ENCODE results near the gene MRGPRG. TPM values are rescaled to one million over a fixed set of nuclear protein-coding genes. Genes with fewer than 3 reads are reported as not detected.

MRGPRG gene
- total and polyA plus RNA-seq, 9 donors, result not detected

DNA sequence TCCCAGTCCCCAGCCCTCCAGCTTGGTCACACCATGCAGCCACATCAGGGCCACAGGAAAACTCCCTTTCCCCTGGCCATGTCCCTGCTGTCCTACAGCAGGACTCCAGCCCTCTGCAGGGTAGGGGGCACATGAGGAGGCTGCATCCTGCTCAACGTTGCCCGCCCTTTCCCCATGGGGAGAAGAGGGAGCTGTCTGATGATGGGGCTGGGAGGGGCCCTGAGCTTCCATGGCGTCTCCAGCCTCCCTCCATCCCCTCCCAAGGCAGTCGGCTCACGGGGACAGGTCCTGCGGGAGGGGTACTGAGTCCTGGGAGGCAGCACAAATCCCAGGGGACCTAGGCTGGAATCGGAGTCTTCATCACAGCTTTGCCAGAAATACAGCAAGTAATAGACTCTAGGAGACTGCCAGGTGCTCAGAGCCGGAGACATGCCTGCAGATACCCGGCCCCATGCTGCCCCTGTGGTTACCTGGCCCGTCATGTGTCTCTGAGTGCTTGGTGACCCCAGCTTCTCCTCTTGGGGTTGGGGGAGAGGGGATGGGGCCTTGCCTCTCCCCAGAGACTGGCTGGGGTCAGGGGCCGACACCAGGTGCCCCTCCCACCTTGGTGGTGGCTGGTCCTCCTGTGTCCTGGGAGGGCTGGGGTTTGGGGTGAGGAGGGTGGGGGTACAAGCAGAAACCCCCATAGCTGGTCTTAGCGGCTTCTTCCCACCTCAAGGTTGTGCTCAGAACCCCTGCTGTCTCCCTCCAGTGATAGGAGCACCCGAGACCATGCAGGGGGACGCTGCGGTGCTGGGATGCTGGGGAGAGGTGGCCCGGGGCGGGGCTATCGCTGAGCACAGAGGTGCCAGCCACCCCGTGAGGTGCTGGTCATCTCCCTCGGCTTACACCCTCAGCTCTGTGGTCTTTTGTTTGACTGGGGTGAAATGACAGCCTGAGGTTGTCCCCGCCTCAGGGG, 11.3 kb upstream of the MRGPRG start:
- H3K36me3 ChIP-seq, result no peaks in the 10 kb centered on the region
- no peak for TF ChIP-seq CTCF (IDR thresholded peaks at IDR 0.05)
- TF ChIP-seq POLR2A (IDR thresholded peaks at IDR 0.05), result no peak
- TF ChIP-seq EP300 (IDR thresholded peaks at IDR 0.05), result no peak
- 81 to 86% (median 83%) methylated on average over 21 of the region's 21 CpGs for WGBS, 3 donors
- H3K4me3 ChIP-seq, result no peak overlapping the region
- H3K27me3 ChIP-seq, result no peaks in the 10 kb centered on the region
- DNase-seq, result no peak
- no peaks in the 10 kb centered on the region for H3K4me1 ChIP-seq (ENCODE audit: insufficient read depth)
- no peaks in the 10 kb centered on the region for H3K9me3 ChIP-seq
- intact Hi-C loops (cut with DNase I), result no loop called here
- no peak overlapping the region for H3K27ac ChIP-seq

DNA sequence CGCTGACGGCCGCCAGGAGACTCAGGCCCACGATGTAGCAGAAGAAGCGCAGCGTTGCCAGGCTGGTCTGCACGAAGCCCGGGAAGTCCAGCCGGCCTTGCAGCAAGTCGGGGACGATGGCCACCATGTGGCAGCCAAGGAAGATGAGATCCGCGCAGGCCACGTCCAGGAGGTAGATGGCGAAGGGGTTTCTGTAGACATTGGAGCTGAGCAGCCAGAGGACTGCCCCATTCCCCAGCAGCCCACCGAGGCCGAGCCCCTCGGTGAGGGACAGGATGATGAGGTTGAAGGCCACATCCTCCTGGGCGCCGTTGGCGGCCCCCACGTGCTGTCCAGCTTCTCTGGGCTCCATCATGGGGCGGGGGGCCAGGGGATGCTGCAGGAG, 9.8 kb upstream of the MRGPRG start:
- intact Hi-C loops (cut with DNase I), result no loop called here
- H3K27ac ChIP-seq, result no peak overlapping the region
- WGBS, 3 donors, result 82 to 88% (median 84%) methylated on average over 16 to 23 of the region's 23 CpGs
- H3K27me3 ChIP-seq, result no peaks in the 10 kb centered on the region
- DNase-seq, result no peak
- H3K4me3 ChIP-seq, result no peak overlapping the region
- no peaks in the 10 kb centered on the region for H3K36me3 ChIP-seq
- no peaks in the 10 kb centered on the region for H3K4me1 ChIP-seq (ENCODE audit: insufficient read depth)
- H3K9me3 ChIP-seq, result no peaks in the 10 kb centered on the region
- no peak for TF ChIP-seq POLR2A (IDR thresholded peaks at IDR 0.05)
- TF ChIP-seq EP300 (IDR thresholded peaks at IDR 0.05), result no peak
- no peak for TF ChIP-seq CTCF (IDR thresholded peaks at IDR 0.05)

GRCh38 chr11:3227568-3228444, 9.2 kb upstream of the MRGPRG start:
- no peak for TF ChIP-seq EP300 (IDR thresholded peaks at IDR 0.05)
- TF ChIP-seq CTCF (IDR thresholded peaks at IDR 0.05), result no peak
- TF ChIP-seq POLR2A (IDR thresholded peaks at IDR 0.05), result no peak
- WGBS, 3 donors, result 80 to 87% (median 85%) methylated on average over 46 of the region's 46 CpGs
- intact Hi-C loops (cut with DNase I), result no loop called here
- no peak overlapping the region for H3K27ac ChIP-seq
- no peak for DNase-seq
- H3K36me3 ChIP-seq, result no peaks in the 10 kb centered on the region
- H3K4me1 ChIP-seq (ENCODE audit: insufficient read depth), result no peaks in the 10 kb centered on the region
- no peaks in the 10 kb centered on the region for H3K9me3 ChIP-seq
- no peaks in the 10 kb centered on the region for H3K27me3 ChIP-seq
- H3K4me3 ChIP-seq, result no peak overlapping the region

DNA sequence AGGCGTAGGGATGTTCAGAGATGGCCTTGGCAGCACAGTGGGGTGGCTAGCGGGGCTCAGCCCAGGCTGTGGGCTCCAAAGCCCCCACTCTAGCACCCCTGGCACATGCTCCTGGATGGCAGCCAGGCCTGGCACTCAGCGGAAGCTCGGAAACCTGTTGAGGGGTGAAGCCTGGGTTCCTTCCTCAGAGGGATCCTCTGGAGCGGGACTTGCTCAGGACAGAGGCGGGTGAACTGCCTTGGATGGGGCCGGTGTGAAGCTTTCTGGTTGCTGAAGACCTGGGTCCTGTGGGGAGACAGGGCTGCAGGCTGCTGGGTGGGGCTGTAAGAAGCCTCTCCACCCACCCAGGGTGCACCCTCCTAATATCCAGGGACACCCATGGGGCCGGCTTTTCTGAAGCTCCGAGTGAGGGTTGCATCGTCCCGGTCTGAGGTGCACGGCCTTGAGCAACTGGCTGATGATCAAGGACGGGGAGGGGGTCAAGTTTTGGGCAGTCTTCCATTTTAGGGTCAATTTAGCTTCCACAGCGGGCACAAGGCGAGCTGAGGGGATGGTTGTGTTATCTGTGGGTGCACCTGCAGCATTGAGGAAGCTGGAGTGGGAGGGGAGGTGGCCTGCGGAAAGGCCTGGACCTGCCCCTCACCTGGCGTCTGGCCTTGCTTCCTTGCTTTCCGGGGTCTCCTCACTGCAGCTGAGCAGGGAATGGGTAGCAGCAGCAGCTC, 8.4 kb upstream of the MRGPRG start:
- no peak for TF ChIP-seq POLR2A (IDR thresholded peaks at IDR 0.05)
- no peak for TF ChIP-seq CTCF (IDR thresholded peaks at IDR 0.05)
- TF ChIP-seq EP300 (IDR thresholded peaks at IDR 0.05), result no peak
- intact Hi-C loops (cut with DNase I), result no loop called here
- 49 to 70% (median 56%) methylated on average over 18 of the region's 18 CpGs for WGBS, 3 donors
- peak in 1 of 5 donors; percentile 7 for DNase-seq
- H3K9me3 ChIP-seq, result no peaks in the 10 kb centered on the region
- H3K4me1 ChIP-seq (ENCODE audit: insufficient read depth), result no peaks in the 10 kb centered on the region
- no peaks in the 10 kb centered on the region for H3K36me3 ChIP-seq
- no peak overlapping the region for H3K27ac ChIP-seq
- no peaks in the 10 kb centered on the region for H3K27me3 ChIP-seq
- H3K4me3 ChIP-seq, result no peak overlapping the region
